ENCODE data around the gene SSNA1. TPM values are rescaled to one million over a fixed set of nuclear protein-coding genes. Genes with fewer than 3 reads are reported as not detected.

SSNA1 gene
- total and polyA plus RNA-seq, 2 donors (not counting 1 experiment from before 2014, with no cell fraction given): 37.7 to 56.3 TPM

GRCh38 chr9:137191691-137192447 is 3.4 kb downstream of the SSNA1 start:
- H3K36me3 ChIP-seq (ENCODE audit: control insufficient read depth, insufficient read depth, low read length): peaks cover 15% of the 10 kb centered on the region
- H2AFZ ChIP-seq (ENCODE audit: low read length): no peak overlapping the region
- no peak for DNase-seq (ENCODE audit: low read depth in 2 of 2)
- no peak overlapping the region for H3K4me3 ChIP-seq (replicated peaks in 1 of 4; ENCODE audit: control extremely low read depth in 1 of 4, insufficient read depth in 1 of 4, low read depth in 3 of 4, low read length in 4 of 4)
- H3K4me2 ChIP-seq (ENCODE audit: extremely low read depth, insufficient read depth, low read length): no peak overlapping the region
- no peak overlapping the region for H3K27ac ChIP-seq (ENCODE audit: insufficient read depth, low read length)
- TF ChIP-seq CTCF (conservative IDR thresholded peaks at IDR 0.05 in 1 of 2, IDR thresholded peaks at IDR 0.05 in 1 of 2; ENCODE audit: low read depth in 1 of 2, low read length in 2 of 2) (no peak), EZH2 (IDR thresholded peaks at IDR 0.05; ENCODE audit: low read length, missing control alignments) (no peak)
- no peak overlapping the region for H3K9ac ChIP-seq (ENCODE audit: insufficient read depth, low read length)
- peaks cover 36% of the 10 kb centered on the region for H3K79me2 ChIP-seq (ENCODE audit: control insufficient read depth, insufficient read depth, low read length)
- no peaks in the 10 kb centered on the region for H3K9me3 ChIP-seq (ENCODE audit: control insufficient read depth, insufficient read depth, low read depth, low read length)
- H3K27me3 ChIP-seq (ENCODE audit: control insufficient read depth, insufficient read depth, low read length): no peaks in the 10 kb centered on the region
- no peaks in the 10 kb centered on the region for H4K20me1 ChIP-seq (ENCODE audit: control insufficient read depth, extremely low read depth, insufficient read depth, low read length)
- H3K4me1 ChIP-seq (ENCODE audit: control insufficient read depth, extremely low read depth, insufficient read depth, low read length): peaks cover 17% of the 10 kb centered on the region

GRCh38 chr9:137192448-137192780 is 3.9 kb downstream of the SSNA1 start:
- DNase-seq (ENCODE audit: low read depth in 2 of 2): no peak
- Histone ChIP-seq H3K4me1 (ENCODE audit: control insufficient read depth, extremely low read depth, insufficient read depth, low read length) (peaks cover 12% of the 10 kb centered on the region), H3K4me2 (ENCODE audit: extremely low read depth, insufficient read depth, low read length) (no peak overlapping the region), H3K27me3 (ENCODE audit: control insufficient read depth, insufficient read depth, low read length) (no peaks in the 10 kb centered on the region), H3K27ac (ENCODE audit: insufficient read depth, low read length) (no peak overlapping the region), H2AFZ (ENCODE audit: low read length) (no peak overlapping the region), H3K9me3 (ENCODE audit: control insufficient read depth, insufficient read depth, low read depth, low read length) (no peaks in the 10 kb centered on the region), H3K36me3 (ENCODE audit: control insufficient read depth, insufficient read depth, low read length) (peaks cover 15% of the 10 kb centered on the region), H3K79me2 (ENCODE audit: control insufficient read depth, insufficient read depth, low read length) (peaks cover 30% of the 10 kb centered on the region), H3K9ac (ENCODE audit: insufficient read depth, low read length) (no peak overlapping the region), H3K4me3 (replicated peaks in 1 of 4; ENCODE audit: control extremely low read depth in 1 of 4, insufficient read depth in 1 of 4, low read depth in 3 of 4, low read length in 4 of 4) (no peak overlapping the region), H4K20me1 (ENCODE audit: control insufficient read depth, extremely low read depth, insufficient read depth, low read length) (no peaks in the 10 kb centered on the region)
- TF ChIP-seq CTCF (conservative IDR thresholded peaks at IDR 0.05 in 1 of 2, IDR thresholded peaks at IDR 0.05 in 1 of 2; ENCODE audit: low read depth in 1 of 2, low read length in 2 of 2): no peak
- no peak for TF ChIP-seq EZH2 (IDR thresholded peaks at IDR 0.05; ENCODE audit: low read length, missing control alignments)

- Histone ChIP-seq H2AFZ (ENCODE audit: low read length) (no peak overlapping the region), H3K4me3 (replicated peaks in 1 of 4; ENCODE audit: control extremely low read depth in 1 of 4, insufficient read depth in 1 of 4, low read depth in 3 of 4, low read length in 4 of 4) (no peak overlapping the region), H3K4me1 (ENCODE audit: control insufficient read depth, extremely low read depth, insufficient read depth, low read length) (peaks cover 8% of the 10 kb centered on the region), H3K27me3 (ENCODE audit: control insufficient read depth, insufficient read depth, low read length) (no peaks in the 10 kb centered on the region), H3K4me2 (ENCODE audit: extremely low read depth, insufficient read depth, low read length) (no peak overlapping the region), H3K9me3 (ENCODE audit: control insufficient read depth, insufficient read depth, low read depth, low read length) (no peaks in the 10 kb centered on the region), H4K20me1 (ENCODE audit: control insufficient read depth, extremely low read depth, insufficient read depth, low read length) (no peaks in the 10 kb centered on the region), H3K79me2 (ENCODE audit: control insufficient read depth, insufficient read depth, low read length) (peaks cover 26% of the 10 kb centered on the region), H3K27ac (ENCODE audit: insufficient read depth, low read length) (no peak overlapping the region), H3K9ac (ENCODE audit: insufficient read depth, low read length) (no peak overlapping the region), H3K36me3 (ENCODE audit: control insufficient read depth, insufficient read depth, low read length) (peaks cover 15% of the 10 kb centered on the region)
- DNase-seq (ENCODE audit: low read depth in 2 of 2): no peak
- TF ChIP-seq EZH2 (IDR thresholded peaks at IDR 0.05; ENCODE audit: low read length, missing control alignments) (no peak), CTCF (conservative IDR thresholded peaks at IDR 0.05 in 1 of 2, IDR thresholded peaks at IDR 0.05 in 1 of 2; ENCODE audit: low read depth in 1 of 2, low read length in 2 of 2) (no peak)
These were observed 4.4 kb downstream of the SSNA1 start for GRCh38 chr9:137192859-137193258.

All from fibroblast of lung (primary cell).